Ishikawa (cell line): ENCODE results near the gene CRTAP.

Experiments used
- CEBPB ChIP-seq: IDR thresholded peaks from 2 replicates; pipeline ENCODE4 v1.6.1; 2012
- CREB1 ChIP-seq: IDR thresholded peaks from 2 replicates; pipeline ENCODE4 v1.6.1; 2012; ENCODE audit warnings: low read depth
- EGR1 ChIP-seq: IDR thresholded peaks from 2 replicates; pipeline ENCODE4 v1.6.1; 2012
- EP300 ChIP-seq: IDR thresholded peaks from 2 replicates; pipeline ENCODE4 v1.6.1; 2012; ENCODE audit warnings: borderline replicate concordance
- FOXM1 ChIP-seq: IDR thresholded peaks from 2 replicates; pipeline ENCODE4 v1.6.1; 2012; ENCODE audit warnings: low read depth, borderline replicate concordance
- NFIC ChIP-seq: IDR thresholded peaks from 2 replicates; pipeline ENCODE4 v1.6.1; 2012
- RAD21 ChIP-seq: IDR thresholded peaks from 2 replicates; pipeline ENCODE4 v1.6.1; 2012; ENCODE audit warnings: low read depth
- TAF1 ChIP-seq: IDR thresholded peaks from 2 replicates; pipeline ENCODE4 v1.6.1; 2012; ENCODE audit warnings: low read depth, mild to moderate bottlenecking
- TCF12 ChIP-seq: IDR thresholded peaks from 2 replicates; pipeline ENCODE4 v1.6.1; 2012; ENCODE audit warnings: low read depth
- TEAD4 ChIP-seq: IDR thresholded peaks from 2 replicates; pipeline ENCODE4 v1.6.1; 2012
- YY1 ChIP-seq: IDR thresholded peaks from 2 replicates; pipeline ENCODE4 v1.6.1; 2012; ENCODE audit warnings: low read depth
- TF ChIP-seq, protein P1 (sequence below): IDR thresholded peaks from 2 replicates; pipeline ENCODE4 v1.6.1; 2012; ENCODE audit warnings: low read depth, mild to moderate bottlenecking
- TF ChIP-seq, protein P2 (sequence below): IDR thresholded peaks from 2 replicates; pipeline ENCODE4 v1.6.1; 2012
- TF ChIP-seq, protein P3 (sequence below): IDR thresholded peaks from 2 replicates; pipeline ENCODE4 v1.6.1; 2012

DNA sequence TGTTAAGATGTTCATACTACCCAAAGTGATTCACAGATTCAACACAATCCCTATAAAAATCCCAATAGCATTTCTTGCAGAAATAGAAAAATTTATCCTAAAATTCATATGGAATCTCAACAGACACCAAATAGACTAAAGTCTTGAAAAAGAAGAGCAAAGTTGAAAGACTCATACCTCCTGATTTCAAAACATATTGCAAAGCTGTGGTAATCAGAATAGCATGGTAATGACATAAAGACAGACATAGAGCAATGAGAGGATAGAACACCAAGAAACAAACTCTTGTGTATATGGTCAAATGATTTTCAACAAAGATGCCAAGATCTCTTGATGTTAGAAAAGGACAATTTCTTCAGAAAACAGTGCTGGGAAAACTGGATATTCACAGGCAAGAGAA, 25.1 kb upstream of the CRTAP start:
- no peak for TF ChIP-seq CREB1
- no peak for TF ChIP-seq CEBPB
- TF ChIP-seq EGR1: no peak
- TF ChIP-seq EP300: no peak
- no peak for TF ChIP-seq TAF1
- no peak for TF ChIP-seq RAD21
- TF ChIP-seq TCF12: no peak
- TF ChIP-seq, protein P1, sequence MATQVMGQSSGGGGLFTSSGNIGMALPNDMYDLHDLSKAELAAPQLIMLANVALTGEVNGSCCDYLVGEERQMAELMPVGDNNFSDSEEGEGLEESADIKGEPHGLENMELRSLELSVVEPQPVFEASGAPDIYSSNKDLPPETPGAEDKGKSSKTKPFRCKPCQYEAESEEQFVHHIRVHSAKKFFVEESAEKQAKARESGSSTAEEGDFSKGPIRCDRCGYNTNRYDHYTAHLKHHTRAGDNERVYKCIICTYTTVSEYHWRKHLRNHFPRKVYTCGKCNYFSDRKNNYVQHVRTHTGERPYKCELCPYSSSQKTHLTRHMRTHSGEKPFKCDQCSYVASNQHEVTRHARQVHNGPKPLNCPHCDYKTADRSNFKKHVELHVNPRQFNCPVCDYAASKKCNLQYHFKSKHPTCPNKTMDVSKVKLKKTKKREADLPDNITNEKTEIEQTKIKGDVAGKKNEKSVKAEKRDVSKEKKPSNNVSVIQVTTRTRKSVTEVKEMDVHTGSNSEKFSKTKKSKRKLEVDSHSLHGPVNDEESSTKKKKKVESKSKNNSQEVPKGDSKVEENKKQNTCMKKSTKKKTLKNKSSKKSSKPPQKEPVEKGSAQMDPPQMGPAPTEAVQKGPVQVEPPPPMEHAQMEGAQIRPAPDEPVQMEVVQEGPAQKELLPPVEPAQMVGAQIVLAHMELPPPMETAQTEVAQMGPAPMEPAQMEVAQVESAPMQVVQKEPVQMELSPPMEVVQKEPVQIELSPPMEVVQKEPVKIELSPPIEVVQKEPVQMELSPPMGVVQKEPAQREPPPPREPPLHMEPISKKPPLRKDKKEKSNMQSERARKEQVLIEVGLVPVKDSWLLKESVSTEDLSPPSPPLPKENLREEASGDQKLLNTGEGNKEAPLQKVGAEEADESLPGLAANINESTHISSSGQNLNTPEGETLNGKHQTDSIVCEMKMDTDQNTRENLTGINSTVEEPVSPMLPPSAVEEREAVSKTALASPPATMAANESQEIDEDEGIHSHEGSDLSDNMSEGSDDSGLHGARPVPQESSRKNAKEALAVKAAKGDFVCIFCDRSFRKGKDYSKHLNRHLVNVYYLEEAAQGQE: no peak
- TF ChIP-seq, protein P2, sequence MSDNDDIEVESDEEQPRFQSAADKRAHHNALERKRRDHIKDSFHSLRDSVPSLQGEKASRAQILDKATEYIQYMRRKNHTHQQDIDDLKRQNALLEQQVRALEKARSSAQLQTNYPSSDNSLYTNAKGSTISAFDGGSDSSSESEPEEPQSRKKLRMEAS: no peak
- no peak for TF ChIP-seq FOXM1
- no peak for TF ChIP-seq TEAD4
- TF ChIP-seq, protein P3, sequence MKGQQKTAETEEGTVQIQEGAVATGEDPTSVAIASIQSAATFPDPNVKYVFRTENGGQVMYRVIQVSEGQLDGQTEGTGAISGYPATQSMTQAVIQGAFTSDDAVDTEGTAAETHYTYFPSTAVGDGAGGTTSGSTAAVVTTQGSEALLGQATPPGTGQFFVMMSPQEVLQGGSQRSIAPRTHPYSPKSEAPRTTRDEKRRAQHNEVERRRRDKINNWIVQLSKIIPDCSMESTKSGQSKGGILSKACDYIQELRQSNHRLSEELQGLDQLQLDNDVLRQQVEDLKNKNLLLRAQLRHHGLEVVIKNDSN: no peak
- no peak for TF ChIP-seq NFIC
- TF ChIP-seq YY1: no peak
